IPS-20b (cell line): ENCODE measurements around the gene C10orf62.

Experiments used
- H3K27ac ChIP-seq: one replicate; pipeline ENCODE4 v1.5.1; 2013; ENCODE audit warnings: low read length
- H3K27me3 ChIP-seq: 2 replicates; pipeline ENCODE4 v1.6.1; 2013; ENCODE audit warnings: mild to moderate bottlenecking, low read length, inconsistent platforms; ENCODE audit not compliant: insufficient read depth
- H3K36me3 ChIP-seq: 2 replicates; pipeline ENCODE4 v1.6.1; 2013; ENCODE audit warnings: low read depth, mild to moderate bottlenecking, inconsistent platforms, low read length, moderate library complexity; ENCODE audit not compliant: insufficient read depth
- H3K4me1 ChIP-seq: 2 replicates; pipeline ENCODE4 v1.6.1; 2013; ENCODE audit warnings: mild to moderate bottlenecking, control low read depth, inconsistent platforms, low read length, moderate library complexity; ENCODE audit not compliant: insufficient read depth
- H3K4me3 ChIP-seq: 2 replicates; pipeline ENCODE4 v1.5.1; 2013; ENCODE audit warnings: mild to moderate bottlenecking, low read length, inconsistent platforms
- H3K9ac ChIP-seq: 2 replicates; pipeline ENCODE4 v1.6.1; 2013; ENCODE audit warnings: low read depth, mild to moderate bottlenecking, inconsistent platforms, low read length, moderate library complexity
- H3K9me3 ChIP-seq: 2 replicates; pipeline ENCODE4 v1.6.1; 2013; ENCODE audit warnings: mild to moderate bottlenecking, low read depth, low read length, inconsistent platforms; ENCODE audit not compliant: insufficient read depth

C10orf62 gene

GRCh38 chr10:97578171-97578844 is 11.2 kb upstream of the C10orf62 start:
- peaks cover 5% of the 10 kb centered on the region; the same call in 1 of the 2 replicates for H3K4me1 ChIP-seq
- H3K36me3 ChIP-seq: no peaks in the 10 kb centered on the region
- no peaks in the 10 kb centered on the region for H3K27me3 ChIP-seq
- H3K27ac ChIP-seq: no peak overlapping the region
- no peak overlapping the region for H3K9ac ChIP-seq
- no peaks in the 10 kb centered on the region for H3K9me3 ChIP-seq
- H3K4me3 ChIP-seq: no peak overlapping the region

GRCh38 chr10:97580421-97581367 is 8.8 kb upstream of the C10orf62 start:
- Histone ChIP-seq H3K27me3 (no peaks in the 10 kb centered on the region), H3K4me1 (peaks cover 3% of the 10 kb centered on the region; the same call in 1 of the 2 replicates), H3K9ac (no peak overlapping the region), H3K36me3 (no peaks in the 10 kb centered on the region), H3K4me3 (no peak overlapping the region), H3K27ac (no peak overlapping the region), H3K9me3 (no peaks in the 10 kb centered on the region)

GRCh38 chr10:97582169-97582568 is 7.4 kb upstream of the C10orf62 start:
- Histone ChIP-seq H3K9ac (no peak overlapping the region), H3K36me3 (no peaks in the 10 kb centered on the region), H3K4me3 (no peak overlapping the region)

GRCh38 chr10:97583476-97583875 is 6.0 kb upstream of the C10orf62 start:
- H3K27me3 ChIP-seq: no peaks in the 10 kb centered on the region
- no peaks in the 10 kb centered on the region for H3K36me3 ChIP-seq
- H3K9me3 ChIP-seq: no peaks in the 10 kb centered on the region
- peaks cover 3% of the 10 kb centered on the region; the same call in 1 of the 2 replicates for H3K4me1 ChIP-seq
- no peak overlapping the region for H3K4me3 ChIP-seq
- no peak overlapping the region; the same call in 1 of the 2 replicates for H3K9ac ChIP-seq
- no peak overlapping the region for H3K27ac ChIP-seq

More at GRCh38 chr10:97582169-97582568, 7.4 kb upstream of the C10orf62 start:
- no peak overlapping the region for H3K27ac ChIP-seq
- H3K27me3 ChIP-seq: no peaks in the 10 kb centered on the region
- H3K9me3 ChIP-seq: no peaks in the 10 kb centered on the region
- H3K4me1 ChIP-seq: peaks cover 3% of the 10 kb centered on the region; the same call in 1 of the 2 replicates

- no peaks in the 10 kb centered on the region for H3K9me3 ChIP-seq
- H3K9ac ChIP-seq: no peak within 1 kb of the TSS; the same call in 1 of the 2 replicates
- H3K4me3 ChIP-seq: no peak within 1 kb of the TSS
- peaks cover 3% of the 10 kb centered on the region; the same call in 1 of the 2 replicates for H3K4me1 ChIP-seq
- H3K27me3 ChIP-seq: no peaks in the 10 kb centered on the region
- H3K36me3 ChIP-seq: no peaks in the 10 kb centered on the region
- no peak within 1 kb of the TSS for H3K27ac ChIP-seq
These were observed 5.3 kb upstream of the C10orf62 start, which contains the start of gene HOGA1 for GRCh38 chr10:97584060-97584797. Gene HOGA1, plus strand, starts transcription at chr10:97584389. Its CDS starts 315 bp downstream, at chr10:97584704.

- Histone ChIP-seq H3K9ac (no peak overlapping the region), H3K4me1 (peaks cover 3% of the 10 kb centered on the region; the same call in 1 of the 2 replicates), H3K9me3 (no peaks in the 10 kb centered on the region), H3K4me3 (no peak overlapping the region), H3K27me3 (no peaks in the 10 kb centered on the region), H3K36me3 (no peaks in the 10 kb centered on the region), H3K27ac (no peak overlapping the region)
These were observed 4.6 kb upstream of the C10orf62 start for GRCh38 chr10:97584798-97585438.

- peaks cover 3% of the 10 kb centered on the region; the same call in 1 of the 2 replicates for H3K4me1 ChIP-seq
- H3K4me3 ChIP-seq: no peak overlapping the region
- no peaks in the 10 kb centered on the region for H3K9me3 ChIP-seq
- H3K27ac ChIP-seq: no peak overlapping the region
- H3K27me3 ChIP-seq: no peaks in the 10 kb centered on the region
- no peak overlapping the region for H3K9ac ChIP-seq
- no peaks in the 10 kb centered on the region for H3K36me3 ChIP-seq
These were observed 4.1 kb upstream of the C10orf62 start for GRCh38 chr10:97585439-97585811.

GRCh38 chr10:97587183-97587582 is 2.3 kb upstream of the C10orf62 start:
- Histone ChIP-seq H3K36me3 (no peaks in the 10 kb centered on the region), H3K27ac (no peak overlapping the region), H3K4me3 (no peak overlapping the region), H3K9me3 (no peaks in the 10 kb centered on the region), H3K4me1 (peaks cover 3% of the 10 kb centered on the region; the same call in 1 of the 2 replicates), H3K9ac (no peak overlapping the region), H3K27me3 (no peaks in the 10 kb centered on the region)

- Histone ChIP-seq H3K27ac (no peak overlapping the region), H3K9ac (no peak overlapping the region), H3K36me3 (no peaks in the 10 kb centered on the region), H3K4me1 (no peaks in the 10 kb centered on the region), H3K27me3 (no peaks in the 10 kb centered on the region), H3K4me3 (no peak overlapping the region), H3K9me3 (no peaks in the 10 kb centered on the region)
These were observed 694 bp downstream of the C10orf62 start for GRCh38 chr10:97590082-97590747.

GRCh38 chr10:97590748-97591495 is 1.4 kb downstream of the C10orf62 start:
- no peak overlapping the region for H3K4me3 ChIP-seq
- H3K27me3 ChIP-seq: no peaks in the 10 kb centered on the region
- no peak overlapping the region for H3K27ac ChIP-seq
- no peaks in the 10 kb centered on the region for H3K4me1 ChIP-seq
- H3K9ac ChIP-seq: no peak overlapping the region
- no peaks in the 10 kb centered on the region for H3K36me3 ChIP-seq
- H3K9me3 ChIP-seq: no peaks in the 10 kb centered on the region
